ENCODE data around the gene CABP4.

The CABP4 gene

GRCh38 chr11:67441731-67442351 is 13.3 kb upstream of the CABP4 start:
- TF ChIP-seq JUND (IDR thresholded peaks at IDR 0.05; ENCODE audit: low read depth) = no peak
- in situ Hi-C loops (cut with HindIII; ENCODE audit: low pct_unique_long_range_greater_than_20kb, low sequenced_read_pairs) = no loop called here
- no peak for DNase-seq (ENCODE audit: low read depth in 1 of 2, low spot score in 1 of 2)

- no peak for DNase-seq (ENCODE audit: low read depth in 1 of 2, low spot score in 1 of 2)
- no peak for TF ChIP-seq JUND (IDR thresholded peaks at IDR 0.05; ENCODE audit: low read depth)
- in situ Hi-C loops (cut with HindIII; ENCODE audit: low pct_unique_long_range_greater_than_20kb, low sequenced_read_pairs) = no loop called here
Observed at GRCh38 chr11:67442504-67443404, 12.4 kb upstream of the CABP4 start.

- no peak for TF ChIP-seq JUND (IDR thresholded peaks at IDR 0.05; ENCODE audit: low read depth)
- in situ Hi-C loops (cut with HindIII; ENCODE audit: low pct_unique_long_range_greater_than_20kb, low sequenced_read_pairs) = no loop called here
- DNase-seq (ENCODE audit: low read depth in 1 of 2, low spot score in 1 of 2) = no peak
Observed at GRCh38 chr11:67445515-67445914, 9.6 kb upstream of the CABP4 start.

- in situ Hi-C loops (cut with HindIII; ENCODE audit: low pct_unique_long_range_greater_than_20kb, low sequenced_read_pairs) = no loop called here
- no peak for TF ChIP-seq JUND (IDR thresholded peaks at IDR 0.05; ENCODE audit: low read depth)
- no peak for DNase-seq (ENCODE audit: low read depth in 1 of 2, low spot score in 1 of 2)
Observed at GRCh38 chr11:67448220-67448609, 6.9 kb upstream of the CABP4 start.

- in situ Hi-C loops (cut with HindIII; ENCODE audit: low pct_unique_long_range_greater_than_20kb, low sequenced_read_pairs) = no loop called here
- DNase-seq (ENCODE audit: low read depth in 1 of 2, low spot score in 1 of 2) = no peak
- no peak for TF ChIP-seq JUND (IDR thresholded peaks at IDR 0.05; ENCODE audit: low read depth)
Observed at GRCh38 chr11:67449116-67449844, 5.9 kb upstream of the CABP4 start.

GRCh38 chr11:67450796-67451657 is 4.1 kb upstream of the CABP4 start:
- in situ Hi-C loops (cut with HindIII; ENCODE audit: low pct_unique_long_range_greater_than_20kb, low sequenced_read_pairs) = no loop called here

GRCh38 chr11:67451658-67451976 is 3.5 kb upstream of the CABP4 start:
- in situ Hi-C loops (cut with HindIII; ENCODE audit: low pct_unique_long_range_greater_than_20kb, low sequenced_read_pairs) = no loop called here
- TF ChIP-seq JUND (IDR thresholded peaks at IDR 0.05; ENCODE audit: low read depth) = no peak
- no peak for DNase-seq (ENCODE audit: low read depth in 1 of 2, low spot score in 1 of 2)

More at GRCh38 chr11:67450796-67451657, 4.1 kb upstream of the CABP4 start:
- DNase-seq (ENCODE audit: low read depth in 1 of 2, low spot score in 1 of 2) = no peak
- no peak for TF ChIP-seq JUND (IDR thresholded peaks at IDR 0.05; ENCODE audit: low read depth)

GRCh38 chr11:67452141-67452952 is 2.8 kb upstream of the CABP4 start, which contains the start of gene GPR152:
TSS of gene GPR152 (minus strand) at chr11:67452729. CDS start at chr11:67452724, 5 bp downstream.
- in situ Hi-C loops (cut with HindIII; ENCODE audit: low pct_unique_long_range_greater_than_20kb, low sequenced_read_pairs) = no loop called here
- DNase-seq (ENCODE audit: low read depth in 1 of 2, low spot score in 1 of 2) = no peak
- TF ChIP-seq JUND (IDR thresholded peaks at IDR 0.05; ENCODE audit: low read depth) = no peak

GRCh38 chr11:67453816-67454732 is 1.1 kb upstream of the CABP4 start:
- TF ChIP-seq JUND (IDR thresholded peaks at IDR 0.05; ENCODE audit: low read depth) = no peak
- in situ Hi-C loops (cut with HindIII; ENCODE audit: low pct_unique_long_range_greater_than_20kb, low sequenced_read_pairs) = no loop called here
- no peak for DNase-seq (ENCODE audit: low read depth in 1 of 2, low spot score in 1 of 2)

- TF ChIP-seq JUND (IDR thresholded peaks at IDR 0.05; ENCODE audit: low read depth) = no peak
- in situ Hi-C loops (cut with HindIII; ENCODE audit: low pct_unique_long_range_greater_than_20kb, low sequenced_read_pairs) = no loop called here
- DNase-seq (ENCODE audit: low read depth in 1 of 2, low spot score in 1 of 2) = no peak
Observed at GRCh38 chr11:67456068-67456705, 1.0 kb downstream of the CABP4 start.
